ENCODE results near the gene LITAF. TPM values are rescaled to one million over a fixed set of nuclear protein-coding genes. Genes with fewer than 3 reads are reported as not detected.
"Not testable (repeated sequence)": the region's sequence is repeated elsewhere in the genome, so short reads cannot be mapped to it uniquely, and the experiment has no call there.

The LITAF gene
- total and polyA plus RNA-seq, 7 experiments from 2014 or later: 126 to 563 (median 264) TPM

- Mint-ChIP-seq H3K4me3 (peak overlapping the region; percentile 37 to 91 (median 68)), H3K36me3 (peaks cover 12 to 39% (median 34%) of the 10 kb centered on the region in 5 donors), H3K27ac (peak overlapping the region; percentile 92 to 99 (median 97)), H3K4me1 (peaks cover 31 to 90% (median 76%) of the 10 kb centered on the region in 7 donors)
- H3K4me1 ChIP-seq (ENCODE audit: control insufficient read depth in 2 of 2, insufficient read depth in 2 of 2, low read length in 2 of 2): peaks cover 61 to 73% of the 10 kb centered on the region in 2 donors
- CTCF ChIA-PET: interaction anchor here (0.9 to 4.5 kb wide), 5 partner anchors 24 to 85 kb away, joined by 3 to 22 read pairs (median 3); no protein-coding TSS in a partner anchor
- H3K27me3 ChIP-seq (ENCODE audit: control insufficient read depth in 2 of 2, insufficient read depth in 2 of 2, low read length in 2 of 2); H3K9me3 Mint-ChIP-seq; H3K4me3 ChIP-seq (ENCODE audit: low read length); H3K27me3 Mint-ChIP-seq; intact Hi-C loops (cut with micrococcal nuclease); DNase-seq; ATAC-seq; H3K9me3 ChIP-seq (ENCODE audit: control insufficient read depth in 2 of 3, low read length in 3 of 3): not testable (repeated sequence)
- H3K27ac ChIP-seq (ENCODE audit: low read depth, low read length): peak overlapping the region; percentile 89
- POLR2A ChIA-PET: interaction anchor here (0.6 to 4.8 kb wide), 7 partner anchors 8 to 64 kb away, joined by 3 to 32 read pairs (median 5); partner anchors contain the start of gene LITAF
- H3K36me3 ChIP-seq (ENCODE audit: control insufficient read depth in 2 of 3, insufficient read depth in 3 of 3, low read length in 3 of 3): peaks cover 16 to 32% (median 21%) of the 10 kb centered on the region in 3 experiments
Observed at GRCh38 chr16:11558308-11558823, 28.4 kb downstream of the LITAF start.

- H3K27me3 ChIP-seq (ENCODE audit: control insufficient read depth in 2 of 2, insufficient read depth in 2 of 2, low read length in 2 of 2): no peaks in the 10 kb centered on the region
- peak overlapping the region; percentile 89 for H3K27ac ChIP-seq (ENCODE audit: low read depth, low read length)
- intact Hi-C loops (cut with micrococcal nuclease): no loop called here
- peaks cover 31 to 90% (median 73%) of the 10 kb centered on the region in 7 donors for H3K4me1 Mint-ChIP-seq
- POLR2A ChIA-PET: interaction anchor here (0.6 to 4.8 kb wide), 7 partner anchors 12 to 64 kb away, joined by 3 to 28 read pairs (median 5); no protein-coding TSS in a partner anchor
- peaks cover 12 to 38% (median 33%) of the 10 kb centered on the region in 5 donors for H3K36me3 Mint-ChIP-seq
- CTCF ChIA-PET: interaction anchor here (1.0 to 1.3 kb wide), 2 partner anchors 26 to 28 kb away, joined by 3 read pairs; no protein-coding TSS in a partner anchor
- peaks cover 0 to 8% (median 0%) of the 10 kb centered on the region in 11 donors for H3K9me3 Mint-ChIP-seq
- peak overlapping the region; percentile 92 to 99 (median 97) for H3K27ac Mint-ChIP-seq
- H3K4me3 ChIP-seq (ENCODE audit: low read length): no peak overlapping the region
- H3K36me3 ChIP-seq (ENCODE audit: control insufficient read depth in 2 of 3, insufficient read depth in 3 of 3, low read length in 3 of 3): peaks cover 22 to 37% (median 24%) of the 10 kb centered on the region in 3 experiments
- DNase-seq (no peak), ATAC-seq (no peak)
- H3K4me3 Mint-ChIP-seq: peak overlapping the region in 9 of 10 donors; percentile 6 to 91 (median 61)
- peaks cover 0 to 2% (median 0%) of the 10 kb centered on the region in 5 donors for H3K27me3 Mint-ChIP-seq
- H3K9me3 ChIP-seq (ENCODE audit: control insufficient read depth in 2 of 3, low read length in 3 of 3): no peaks in the 10 kb centered on the region
- peaks cover 60 to 71% of the 10 kb centered on the region in 2 donors for H3K4me1 ChIP-seq (ENCODE audit: control insufficient read depth in 2 of 2, insufficient read depth in 2 of 2, low read length in 2 of 2)
Observed at GRCh38 chr16:11557801-11558200, 28.9 kb downstream of the LITAF start.

GRCh38 chr16:11556945-11557720, 29.6 kb downstream of the LITAF start:
- no peaks in the 10 kb centered on the region for H3K27me3 ChIP-seq (ENCODE audit: control insufficient read depth in 2 of 2, insufficient read depth in 2 of 2, low read length in 2 of 2)
- H3K36me3 Mint-ChIP-seq: peaks cover 16 to 42% (median 37%) of the 10 kb centered on the region in 5 donors
- DNase-seq (peak in 7 of 9 donors; percentile 27 to 62 (median 42)), ATAC-seq (peak; percentile 5)
- ChIA-PET POLR2A (interaction anchor here (0.7 to 4.8 kb wide), 7 partner anchors 13 to 65 kb away, joined by 3 to 28 read pairs (median 5); no protein-coding TSS in a partner anchor), CTCF (interaction anchor here (1.0 to 1.3 kb wide), 2 partner anchors 25 to 29 kb away, joined by 3 read pairs; no protein-coding TSS in a partner anchor)
- no peaks in the 10 kb centered on the region for H3K9me3 ChIP-seq (ENCODE audit: control insufficient read depth in 2 of 3, low read length in 3 of 3)
- peaks cover 28 to 43% (median 29%) of the 10 kb centered on the region in 3 experiments for H3K36me3 ChIP-seq (ENCODE audit: control insufficient read depth in 2 of 3, insufficient read depth in 3 of 3, low read length in 3 of 3)
- intact Hi-C loops (cut with micrococcal nuclease): no loop called here
- H3K9me3 Mint-ChIP-seq: peaks cover 0 to 8% (median 0%) of the 10 kb centered on the region in 11 donors
- peak overlapping the region; percentile 92 to 99 (median 97) for H3K27ac Mint-ChIP-seq
- H3K4me1 ChIP-seq (ENCODE audit: control insufficient read depth in 2 of 2, insufficient read depth in 2 of 2, low read length in 2 of 2): peaks cover 56 to 65% of the 10 kb centered on the region in 2 donors
- peak overlapping the region; percentile 58 to 91 (median 68) for H3K4me3 Mint-ChIP-seq
- no peak overlapping the region for H3K4me3 ChIP-seq (ENCODE audit: low read length)
- H3K27me3 Mint-ChIP-seq: peaks cover 0 to 2% (median 0%) of the 10 kb centered on the region in 5 donors
- peak overlapping the region; percentile 89 for H3K27ac ChIP-seq (ENCODE audit: low read depth, low read length)
- peaks cover 31 to 88% (median 72%) of the 10 kb centered on the region in 7 donors for H3K4me1 Mint-ChIP-seq

- CTCF ChIA-PET: interaction anchor here (0.8 to 3.0 kb wide), 3 partner anchors 24 to 84 kb away, joined by 3 to 7 read pairs (median 3); no protein-coding TSS in a partner anchor
- Histone ChIP-seq H3K27ac (ENCODE audit: low read depth, low read length) (peak overlapping the region; percentile 89), H3K4me3 (ENCODE audit: low read length) (no peak overlapping the region), H3K27me3 (ENCODE audit: control insufficient read depth in 2 of 2, insufficient read depth in 2 of 2, low read length in 2 of 2) (no peaks in the 10 kb centered on the region), H3K4me1 (ENCODE audit: control insufficient read depth in 2 of 2, insufficient read depth in 2 of 2, low read length in 2 of 2) (peaks cover 47 to 57% of the 10 kb centered on the region in 2 donors), H3K36me3 (ENCODE audit: control insufficient read depth in 2 of 3, insufficient read depth in 3 of 3, low read length in 3 of 3) (peaks cover 32 to 51% (median 34%) of the 10 kb centered on the region in 3 experiments), H3K9me3 (ENCODE audit: control insufficient read depth in 2 of 3, low read length in 3 of 3) (no peaks in the 10 kb centered on the region)
- ATAC-seq (no peak), DNase-seq (no peak)
- Mint-ChIP-seq H3K9me3 (peaks cover 0 to 8% (median 0%) of the 10 kb centered on the region in 11 donors), H3K27ac (peak overlapping the region; percentile 92 to 99 (median 97)), H3K27me3 (peaks cover 0 to 2% (median 0%) of the 10 kb centered on the region in 5 donors), H3K4me3 (peak overlapping the region; percentile 26 to 91 (median 68)), H3K4me1 (peaks cover 26 to 80% (median 65%) of the 10 kb centered on the region in 7 donors), H3K36me3 (peaks cover 16 to 43% (median 37%) of the 10 kb centered on the region in 5 donors)
- intact Hi-C loops (cut with micrococcal nuclease): no loop called here
- POLR2A ChIA-PET: interaction anchor here (1.1 to 2.3 kb wide), 5 partner anchors 26 to 124 kb away, joined by 4 to 8 read pairs (median 5); no protein-coding TSS in a partner anchor
Observed at GRCh38 chr16:11556214-11556819, 30.4 kb downstream of the LITAF start.

GRCh38 chr16:11554053-11554452, 32.7 kb downstream of the LITAF start:
- H3K36me3 ChIP-seq (ENCODE audit: control insufficient read depth in 2 of 3, insufficient read depth in 3 of 3, low read length in 3 of 3): peaks cover 47 to 74% (median 54%) of the 10 kb centered on the region in 3 experiments
- peaks cover 29 to 64% (median 56%) of the 10 kb centered on the region in 7 donors for H3K4me1 Mint-ChIP-seq
- no peak for DNase-seq
- ChIA-PET CTCF (interaction anchor here (1.0 to 3.0 kb wide), 4 partner anchors 22 to 157 kb away, joined by 3 to 7 read pairs (median 6); partner anchors contain the start of gene LITAF), POLR2A (interaction anchor here (0.7 to 1.8 kb wide), 5 partner anchors 8 to 111 kb away, joined by 3 to 5 read pairs (median 4); no protein-coding TSS in a partner anchor)
- intact Hi-C loops (cut with micrococcal nuclease): no loop called here
- H3K36me3 Mint-ChIP-seq: peaks cover 24 to 64% (median 56%) of the 10 kb centered on the region in 5 donors
- peak overlapping the region in 7 of 9 donors; percentile 57 to 99 (median 92) for H3K27ac Mint-ChIP-seq
- no peaks in the 10 kb centered on the region for H3K27me3 ChIP-seq (ENCODE audit: control insufficient read depth in 2 of 2, insufficient read depth in 2 of 2, low read length in 2 of 2)
- H3K9me3 Mint-ChIP-seq: peaks cover 0 to 11% (median 1%) of the 10 kb centered on the region in 11 donors
- no peak overlapping the region for H3K27ac ChIP-seq (ENCODE audit: low read depth, low read length)
- no peak for ATAC-seq
- H3K27me3 Mint-ChIP-seq: peaks cover 0 to 2% (median 0%) of the 10 kb centered on the region in 5 donors
- H3K4me3 Mint-ChIP-seq: peak overlapping the region in 2 of 10 donors; percentile 34 to 41
- no peak overlapping the region for H3K4me3 ChIP-seq (ENCODE audit: low read length)
- no peaks in the 10 kb centered on the region for H3K9me3 ChIP-seq (ENCODE audit: control insufficient read depth in 2 of 3, low read length in 3 of 3)
- H3K4me1 ChIP-seq (ENCODE audit: control insufficient read depth in 2 of 2, insufficient read depth in 2 of 2, low read length in 2 of 2): peaks cover 29 to 36% of the 10 kb centered on the region in 2 donors
